ENCODE results near the gene HDAC5. TPM values are rescaled to one million over a fixed set of nuclear protein-coding genes. Genes with fewer than 3 reads are reported as not detected.

The HDAC5 gene
- total RNA-seq, 1 experiment from 2014 or later = 25.9 TPM

- Mint-ChIP-seq H3K4me1 (ENCODE audit: low read depth, unreplicated experiment) (peaks cover 15% of the 10 kb centered on the region), H3K9me3 (ENCODE audit: unreplicated experiment) (no peaks in the 10 kb centered on the region), H3K4me3 (ENCODE audit: unreplicated experiment) (peak overlapping the region; percentile 96), H3K36me3 (ENCODE audit: insufficient read depth, unreplicated experiment) (peaks cover 30% of the 10 kb centered on the region), H3K27me3 (ENCODE audit: insufficient read depth, unreplicated experiment) (no peaks in the 10 kb centered on the region), H3K27ac (ENCODE audit: unreplicated experiment) (peak overlapping the region; percentile 100)
- Histone ChIP-seq H3K27me3 (replicated peaks; ENCODE audit: control insufficient read depth, insufficient read depth, low read length) (no peaks in the 10 kb centered on the region), H3K4me1 (peaks cover 18% of the 10 kb centered on the region), H3K4me3 (ENCODE audit: low read depth, low read length) (peak overlapping the region; percentile 89), H3K36me3 (ENCODE audit: control insufficient read depth, insufficient read depth, low read length) (peaks cover 4% of the 10 kb centered on the region), H3K9me3 (no peaks in the 10 kb centered on the region)
- no peak for DNase-seq
- no peak for TF ChIP-seq CTCF (IDR thresholded peaks at IDR 0.05; ENCODE audit: insufficient read depth in 1 of 2, low read depth in 1 of 2, low read length in 1 of 2, severe bottlenecking in 1 of 2, unreplicated experiment in 1 of 2)
- intact Hi-C loops (cut with micrococcal nuclease; ENCODE audit: unreplicated experiment) = loop anchor here (2.0 kb wide), 1 partner anchor 51 kb away; the partner anchor contains the start of gene HDAC5
- BruUV-seq (replicated peaks) = no TSS peak
- ChIA-PET CTCF (interaction anchor here (0.6 kb wide), 1 partner anchor 12 kb away, joined by 3 read pairs; no protein-coding TSS in a partner anchor), POLR2A (interaction anchor here (0.5 kb wide), 3 partner anchors 12 to 37 kb away, joined by 3 to 5 read pairs (median 4); no protein-coding TSS in a partner anchor)
Measured at GRCh38 chr17:44071772-44072171, 51.7 kb downstream of the HDAC5 start.

GRCh38 chr17:44071198-44071520 lies 52.3 kb downstream of the HDAC5 start:
- no peaks in the 10 kb centered on the region for H3K9me3 ChIP-seq
- H3K27me3 ChIP-seq (replicated peaks; ENCODE audit: control insufficient read depth, insufficient read depth, low read length) = no peaks in the 10 kb centered on the region
- Mint-ChIP-seq H3K4me1 (ENCODE audit: low read depth, unreplicated experiment) (peaks cover 15% of the 10 kb centered on the region), H3K9me3 (ENCODE audit: unreplicated experiment) (no peaks in the 10 kb centered on the region), H3K4me3 (ENCODE audit: unreplicated experiment) (peak overlapping the region; percentile 96), H3K36me3 (ENCODE audit: insufficient read depth, unreplicated experiment) (peaks cover 36% of the 10 kb centered on the region), H3K27me3 (ENCODE audit: insufficient read depth, unreplicated experiment) (no peaks in the 10 kb centered on the region), H3K27ac (ENCODE audit: unreplicated experiment) (peak overlapping the region; percentile 100)
- POLR2A ChIA-PET = interaction anchor here (0.5 to 0.8 kb wide), 2 partner anchors 12 to 52 kb away, joined by 4 read pairs; partner anchors contain the start of gene HDAC5
- peaks cover 4% of the 10 kb centered on the region for H3K36me3 ChIP-seq (ENCODE audit: control insufficient read depth, insufficient read depth, low read length)
- CTCF ChIA-PET = no interaction called here
- DNase-seq = no peak
- H3K4me1 ChIP-seq = peaks cover 19% of the 10 kb centered on the region
- no peak for TF ChIP-seq CTCF (IDR thresholded peaks at IDR 0.05; ENCODE audit: insufficient read depth in 1 of 2, low read depth in 1 of 2, low read length in 1 of 2, severe bottlenecking in 1 of 2, unreplicated experiment in 1 of 2)
- BruUV-seq (replicated peaks) = TSS peak; percentile 64
- intact Hi-C loops (cut with micrococcal nuclease; ENCODE audit: unreplicated experiment) = loop anchor here (2.0 kb wide), 1 partner anchor 52 kb away; the partner anchor contains the start of gene HDAC5
- H3K4me3 ChIP-seq (ENCODE audit: low read depth, low read length) = peak overlapping the region; percentile 89

- POLR2A ChIA-PET = interaction anchor here (0.6 to 1.1 kb wide), 6 partner anchors 39 to 357 kb away, joined by 3 to 14 read pairs (median 6); partner anchors contain the start of gene HDAC5
Measured at GRCh38 chr17:44070455-44071197, 52.8 kb downstream of the HDAC5 start, which contains the start of gene G6PC3. Gene G6PC3, plus strand, starts transcription at chr17:44070735. Its CDS starts 231 bp downstream, at chr17:44070966.

More at GRCh38 chr17:44070455-44071197, 52.8 kb downstream of the HDAC5 start, which contains the start of gene G6PC3:
- no peaks in the 10 kb centered on the region for H3K9me3 Mint-ChIP-seq (ENCODE audit: unreplicated experiment)
- intact Hi-C loops (cut with micrococcal nuclease; ENCODE audit: unreplicated experiment) = loop anchor here (2.0 kb wide), 1 partner anchor 52 kb away; the partner anchor contains the start of gene HDAC5
- peak within 1 kb of the TSS; percentile 96 for H3K4me3 Mint-ChIP-seq (ENCODE audit: unreplicated experiment)
- DNase-seq = peak; percentile 98 to 99
- no peak for TF ChIP-seq CTCF (IDR thresholded peaks at IDR 0.05; ENCODE audit: insufficient read depth in 1 of 2, low read depth in 1 of 2, low read length in 1 of 2, severe bottlenecking in 1 of 2, unreplicated experiment in 1 of 2)
- Histone ChIP-seq H3K4me3 (ENCODE audit: low read depth, low read length) (peak within 1 kb of the TSS; percentile 89), H3K36me3 (ENCODE audit: control insufficient read depth, insufficient read depth, low read length) (peaks cover 4% of the 10 kb centered on the region), H3K9me3 (no peaks in the 10 kb centered on the region), H3K27me3 (replicated peaks; ENCODE audit: control insufficient read depth, insufficient read depth, low read length) (no peaks in the 10 kb centered on the region), H3K4me1 (peaks cover 19% of the 10 kb centered on the region)
- no TSS peak for BruUV-seq (replicated peaks)
- CTCF ChIA-PET = interaction anchor here (0.6 to 1.0 kb wide), 3 partner anchors 13 to 315 kb away, joined by 3 to 5 read pairs (median 3); partner anchors contain the start of gene HDAC5
- H3K27me3 Mint-ChIP-seq (ENCODE audit: insufficient read depth, unreplicated experiment) = no peaks in the 10 kb centered on the region
- peak within 1 kb of the TSS; percentile 100 for H3K27ac Mint-ChIP-seq (ENCODE audit: unreplicated experiment)
- H3K4me1 Mint-ChIP-seq (ENCODE audit: low read depth, unreplicated experiment) = peaks cover 15% of the 10 kb centered on the region
- H3K36me3 Mint-ChIP-seq (ENCODE audit: insufficient read depth, unreplicated experiment) = peaks cover 38% of the 10 kb centered on the region

All from Caco-2 (cell line).